HEK293 (cell line): Measurements from ENCODE around the gene GARRE1.

Source experiments
- BCL11A ChIP-seq: fragments of 450-650 bp; formaldehyde crosslinking; IDR thresholded peaks from 2 replicates; pipeline ENCODE4 v1.5.1; 2016; ENCODE audit warnings: low read depth, missing biosample characterization, missing genetic modification characterization
- EGR2 ChIP-seq: fragments of 450-650 bp; formaldehyde crosslinking; IDR thresholded peaks from 2 replicates; pipeline ENCODE4 v1.5.1; 2016; ENCODE audit warnings: low read depth, missing biosample characterization, missing genetic modification characterization
- FEZF1 ChIP-seq: fragments of 450-650 bp; formaldehyde crosslinking; IDR thresholded peaks from 2 replicates; pipeline ENCODE4 v1.5.1; 2016; ENCODE audit warnings: missing biosample characterization, missing genetic modification characterization
- GFI1B ChIP-seq: fragments of 450-650 bp; formaldehyde crosslinking; IDR thresholded peaks from 2 replicates; pipeline ENCODE4 v1.5.1; 2016; ENCODE audit warnings: missing biosample characterization, missing genetic modification characterization
- GLIS1 ChIP-seq: fragments of 450-650 bp; formaldehyde crosslinking; IDR thresholded peaks from 2 replicates; pipeline ENCODE4 v1.5.1; 2016; ENCODE audit warnings: missing biosample characterization, missing genetic modification characterization
- INSM2 ChIP-seq: fragments of 450-650 bp; formaldehyde crosslinking; IDR thresholded peaks from 2 replicates; pipeline ENCODE4 v1.5.1; 2016; ENCODE audit warnings: missing biosample characterization, missing genetic modification characterization
- OSR2 ChIP-seq: fragments of 450-650 bp; formaldehyde crosslinking; IDR thresholded peaks from 2 replicates; pipeline ENCODE4 v1.5.1; 2016; ENCODE audit warnings: missing biosample characterization, missing genetic modification characterization
- PRDM4 ChIP-seq: fragments of 450-650 bp; formaldehyde crosslinking; IDR thresholded peaks from 2 replicates; pipeline ENCODE4 v1.5.1; 2017; ENCODE audit warnings: missing biosample characterization, missing genetic modification characterization
- SCRT1 ChIP-seq: fragments of 450-650 bp; formaldehyde crosslinking; IDR thresholded peaks from 2 replicates; pipeline ENCODE4 v1.5.1; 2016; ENCODE audit warnings: missing biosample characterization, missing genetic modification characterization, borderline replicate concordance
- SP3 ChIP-seq: fragments of 450-650 bp; formaldehyde crosslinking; IDR thresholded peaks from 2 replicates; pipeline ENCODE4 v1.5.1; 2016; ENCODE audit warnings: missing biosample characterization, missing genetic modification characterization
- YY1 ChIP-seq: fragments of 450-650 bp; formaldehyde crosslinking; IDR thresholded peaks from 2 replicates; pipeline ENCODE4 v1.5.1; 2018; ENCODE audit warnings: missing biosample characterization, missing genetic modification characterization
- ZBTB1 ChIP-seq: fragments of 450-650 bp; formaldehyde crosslinking; IDR thresholded peaks from 2 replicates; pipeline ENCODE4 v1.5.1; 2016; ENCODE audit warnings: missing biosample characterization, missing genetic modification characterization
- ZBTB44 ChIP-seq: fragments of 450-650 bp; IDR thresholded peaks from 2 replicates; pipeline ENCODE4 v1.5.1; 2018; ENCODE audit warnings: missing biosample characterization, mild to moderate bottlenecking, missing genetic modification characterization
- ZBTB48 ChIP-seq: fragments of 450-650 bp; formaldehyde crosslinking; IDR thresholded peaks from 2 replicates; pipeline ENCODE4 v1.5.1; 2016; ENCODE audit warnings: missing biosample characterization, missing genetic modification characterization
- ZFP3 ChIP-seq: fragments of 450-650 bp; formaldehyde crosslinking; IDR thresholded peaks from 2 replicates; pipeline ENCODE4 v1.5.1; 2016; ENCODE audit warnings: low read depth, missing biosample characterization, missing genetic modification characterization
- ZFP37 ChIP-seq: fragments of 450-650 bp; formaldehyde crosslinking; IDR thresholded peaks from 2 replicates; pipeline ENCODE4 v1.5.1; 2016; ENCODE audit warnings: missing biosample characterization, missing genetic modification characterization
- ZNF2 ChIP-seq: fragments of 450-650 bp; formaldehyde crosslinking; IDR thresholded peaks from 2 replicates; pipeline ENCODE4 v1.5.1; 2016; ENCODE audit warnings: missing biosample characterization, missing genetic modification characterization
- ZNF24 ChIP-seq: fragments of 450-650 bp; formaldehyde crosslinking; IDR thresholded peaks from 2 replicates; pipeline ENCODE4 v1.5.1; 2016; ENCODE audit warnings: missing biosample characterization, missing genetic modification characterization
- ZNF248 ChIP-seq: fragments of 450-650 bp; formaldehyde crosslinking; IDR thresholded peaks from 2 replicates; pipeline ENCODE4 v1.5.1; 2017; ENCODE audit warnings: missing biosample characterization, missing genetic modification characterization
- ZNF324 ChIP-seq: fragments of 450-650 bp; formaldehyde crosslinking; IDR thresholded peaks from 2 replicates; pipeline ENCODE4 v1.5.1; 2016; ENCODE audit warnings: missing biosample characterization, missing genetic modification characterization
- ZNF341 ChIP-seq: fragments of 450-650 bp; formaldehyde crosslinking; IDR thresholded peaks from 2 replicates; pipeline ENCODE4; 2016; ENCODE audit warnings: low read depth, missing biosample characterization, missing genetic modification characterization
- ZNF394 ChIP-seq: fragments of 450-650 bp; formaldehyde crosslinking; IDR thresholded peaks from 2 replicates; pipeline ENCODE4 v1.5.1; 2016; ENCODE audit warnings: missing biosample characterization, missing genetic modification characterization, mild to moderate bottlenecking, moderate library complexity, borderline replicate concordance
- ZNF433 ChIP-seq: fragments of 450-650 bp; formaldehyde crosslinking; IDR thresholded peaks from 2 replicates; pipeline ENCODE4 v1.5.1; 2016; ENCODE audit warnings: missing biosample characterization, missing genetic modification characterization, low read depth
- ZNF558 ChIP-seq: fragments of 450-650 bp; formaldehyde crosslinking; IDR thresholded peaks from 2 replicates; pipeline ENCODE4 v1.5.1; 2016; ENCODE audit warnings: missing biosample characterization, missing genetic modification characterization
- ZNF561 ChIP-seq: fragments of 450-650 bp; IDR thresholded peaks from 2 replicates; pipeline ENCODE4 v1.5.1; 2018; ENCODE audit warnings: missing biosample characterization, missing genetic modification characterization, borderline replicate concordance
- ZNF639 ChIP-seq: fragments of 450-650 bp; formaldehyde crosslinking; IDR thresholded peaks from 2 replicates; pipeline ENCODE4 v1.5.1; 2016; ENCODE audit warnings: missing biosample characterization, missing genetic modification characterization
- ZNF654 ChIP-seq: fragments of 450-650 bp; formaldehyde crosslinking; IDR thresholded peaks from 2 replicates; pipeline ENCODE4 v1.5.1; 2016; ENCODE audit warnings: low read depth, missing biosample characterization, missing genetic modification characterization
- ZNF658 ChIP-seq: fragments of 450-650 bp; formaldehyde crosslinking; IDR thresholded peaks from 2 replicates; pipeline ENCODE4; 2016; ENCODE audit warnings: missing biosample characterization, missing genetic modification characterization
- ZNF660 ChIP-seq: fragments of 450-650 bp; IDR thresholded peaks from 2 replicates; pipeline ENCODE4 v1.5.1; 2018; ENCODE audit warnings: missing biosample characterization, mild to moderate bottlenecking, missing genetic modification characterization
- ZNF777 ChIP-seq: fragments of 450-650 bp; formaldehyde crosslinking; IDR thresholded peaks from 2 replicates; pipeline ENCODE4 v1.5.1; 2017; ENCODE audit warnings: missing biosample characterization, missing genetic modification characterization, borderline replicate concordance
- ZNF792 ChIP-seq: fragments of 450-650 bp; formaldehyde crosslinking; IDR thresholded peaks from 2 replicates; pipeline ENCODE4 v1.5.1; 2016; ENCODE audit warnings: missing biosample characterization, missing genetic modification characterization
- ZNF843 ChIP-seq: fragments of 450-650 bp; formaldehyde crosslinking; IDR thresholded peaks from 2 replicates; pipeline ENCODE4 v1.5.1; 2016; ENCODE audit warnings: missing biosample characterization, missing genetic modification characterization
- ZSCAN30 ChIP-seq: fragments of 450-650 bp; IDR thresholded peaks from 2 replicates; pipeline ENCODE4 v1.5.1; 2018; ENCODE audit warnings: missing biosample characterization, mild to moderate bottlenecking, missing genetic modification characterization, moderate library complexity

Gene GARRE1

GRCh38 chr19:34254046-34254697, at the start of gene GARRE1 (continued):
- TF ChIP-seq ZBTB48 (tag by site-specific recombination): peak; percentile 41; the same call in 1 of the 2 replicates
- TF ChIP-seq ZSCAN30 (tag by site-specific recombination): peak; percentile 95
- TF ChIP-seq ZNF654 (tag by site-specific recombination): no peak
- no peak for TF ChIP-seq ZNF248 (tag by site-specific recombination)
- TF ChIP-seq ZNF558 (tag by site-specific recombination): no peak
- no peak; the same call in 1 of the 2 replicates for TF ChIP-seq ZNF660 (tag by site-specific recombination)
- TF ChIP-seq ZNF639 (tag by site-specific recombination): peak; percentile 42; the same call in 1 of the 2 replicates
- peak; percentile 60 for TF ChIP-seq PRDM4 (tag by site-specific recombination)
- TF ChIP-seq ZNF777 (tag by site-specific recombination): peak; percentile 98
- peak; percentile 58; the same call in 1 of the 2 replicates for TF ChIP-seq ZNF394 (tag by site-specific recombination)
- peak; percentile 52; the same call in 1 of the 2 replicates for TF ChIP-seq ZBTB44 (tag by site-specific recombination)
- TF ChIP-seq GFI1B (tag by site-specific recombination): peak; percentile 66; the same call in 1 of the 2 replicates
- peak; percentile 61; the same call in 1 of the 2 replicates for TF ChIP-seq ZNF341 (tag by site-specific recombination)
- peak; percentile 99 for TF ChIP-seq ZBTB1 (tag by site-specific recombination)
- TF ChIP-seq INSM2: peak; percentile 40; the same call in 1 of the 2 replicates
- TF ChIP-seq ZNF433 (tag by site-specific recombination): no peak
- TF ChIP-seq ZNF2 (tag by site-specific recombination): peak; percentile 69; the same call in 1 of the 2 replicates
- TF ChIP-seq SP3 (tag by site-specific recombination): peak; percentile 81
- TF ChIP-seq ZNF792 (tag by site-specific recombination): peak; percentile 86; the same call in 1 of the 2 replicates
- peak; percentile 80; the same call in 1 of the 2 replicates for TF ChIP-seq ZNF324 (tag by site-specific recombination)
- TF ChIP-seq ZFP3 (tag by site-specific recombination): no peak
- TF ChIP-seq FEZF1 (tag by site-specific recombination): no peak
- TF ChIP-seq YY1: peak; percentile 66
- TF ChIP-seq ZNF561 (tag by site-specific recombination): peak; percentile 96
- TF ChIP-seq ZNF658 (tag by site-specific recombination): no peak
- no peak for TF ChIP-seq OSR2 (tag by site-specific recombination)
- TF ChIP-seq EGR2: peak; percentile 64
- peak; percentile 79; the same call in 1 of the 2 replicates for TF ChIP-seq ZNF24
- TF ChIP-seq BCL11A (tag by site-specific recombination): peak; percentile 32; the same call in 1 of the 2 replicates
- TF ChIP-seq SCRT1 (tag by site-specific recombination): no peak
- TF ChIP-seq ZFP37 (tag by site-specific recombination): peak; percentile 83; the same call in 1 of the 2 replicates
- peak; percentile 82 for TF ChIP-seq GLIS1 (tag by site-specific recombination)
- peak; percentile 75 for TF ChIP-seq ZNF843 (tag by site-specific recombination)
